Left forelimb (tissue), 1 donor: ENCODE results near the gene PANK3.
A peak's percentile ranks its signal among the peaks of the same experiment; 100 is the strongest.
"Not testable (repeated sequence)": the region's sequence is repeated elsewhere in the genome, so short reads cannot be mapped to it uniquely, and the experiment has no call there.

Experiments used
- DNase-seq: peaks from one replicate; pipeline ENCODE4 v3.0.0-alpha.2; 2018; ENCODE audit warnings: low spot score

Gene PANK3

DNA sequence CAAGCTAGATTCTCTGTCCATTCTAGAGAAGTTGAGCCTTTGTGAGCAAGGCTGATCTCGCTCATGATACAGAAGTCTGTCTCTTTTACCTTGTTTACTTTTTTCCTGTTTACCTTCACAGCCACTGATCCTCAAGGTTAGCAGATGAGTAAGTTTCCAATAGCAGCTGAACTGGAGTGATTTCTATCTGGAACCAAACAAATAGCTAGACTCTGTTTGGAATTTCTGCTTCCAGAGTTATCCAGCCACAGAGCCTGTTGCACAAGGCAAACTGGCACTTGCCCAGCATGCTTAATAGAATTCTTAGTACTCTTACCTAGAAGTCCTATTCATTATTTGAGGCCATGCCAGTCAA, 12.8 kb upstream of the PANK3 start:
- no peak for DNase-seq

GRCh38 chr5:168591302-168592013, 12.3 kb upstream of the PANK3 start:
- no peak for DNase-seq

GRCh38 chr5:168590666-168591065, 11.5 kb upstream of the PANK3 start:
- no peak for DNase-seq

DNA sequence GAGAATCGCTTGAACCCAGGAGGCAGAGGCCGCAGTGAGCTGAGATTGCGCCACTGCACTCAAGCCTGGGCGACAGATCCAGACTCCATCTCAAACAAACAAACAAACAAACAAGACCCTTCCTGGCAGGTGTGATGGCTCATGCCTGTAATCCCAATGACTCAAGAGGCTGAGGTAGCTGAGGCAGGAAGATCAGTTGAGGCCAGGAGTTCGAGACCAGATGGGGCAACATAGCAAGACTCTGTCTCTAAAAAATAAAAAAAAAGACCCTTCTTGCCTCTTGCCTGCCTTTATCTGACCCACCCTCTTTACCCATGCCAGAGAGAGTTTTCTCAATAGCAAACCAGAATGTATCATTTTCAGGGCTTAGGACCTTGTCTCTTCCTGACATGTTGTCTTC, 8.8 kb upstream of the PANK3 start:
- DNase-seq = no peak

DNA sequence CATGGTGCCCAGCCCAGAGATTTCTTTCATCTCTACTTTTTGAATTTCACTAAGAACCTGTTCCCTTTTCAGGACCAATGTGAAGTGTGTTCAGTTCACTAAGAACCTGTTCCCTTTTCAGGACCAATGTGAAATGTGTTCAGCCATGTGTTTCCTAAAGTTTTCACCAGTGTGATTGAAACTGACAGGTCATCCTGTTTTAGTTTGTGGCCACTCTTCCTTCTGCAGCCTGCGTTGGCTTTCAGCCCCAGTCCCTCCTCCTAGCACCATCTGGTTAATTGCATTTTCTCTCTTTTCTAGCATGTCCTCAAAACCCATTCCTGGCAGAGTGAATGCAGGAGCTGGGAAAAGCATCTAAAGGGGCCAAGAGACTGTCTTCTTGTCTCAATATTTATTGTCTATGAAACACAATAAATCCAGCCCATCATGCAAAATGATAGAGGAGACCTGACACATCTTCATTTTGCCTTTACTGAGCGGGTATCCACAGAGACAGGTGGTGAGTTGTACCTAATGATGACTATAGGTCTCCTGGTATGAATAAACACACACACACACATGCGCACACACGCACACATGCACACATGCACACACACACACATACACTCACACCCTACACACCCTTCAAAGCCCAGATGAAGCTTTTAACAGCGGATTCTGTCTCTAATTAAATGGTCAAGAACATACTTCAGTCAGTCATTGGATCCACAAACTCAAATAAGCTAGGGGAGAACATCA, 6.1 kb upstream of the PANK3 start:
- DNase-seq = no peak

DNA sequence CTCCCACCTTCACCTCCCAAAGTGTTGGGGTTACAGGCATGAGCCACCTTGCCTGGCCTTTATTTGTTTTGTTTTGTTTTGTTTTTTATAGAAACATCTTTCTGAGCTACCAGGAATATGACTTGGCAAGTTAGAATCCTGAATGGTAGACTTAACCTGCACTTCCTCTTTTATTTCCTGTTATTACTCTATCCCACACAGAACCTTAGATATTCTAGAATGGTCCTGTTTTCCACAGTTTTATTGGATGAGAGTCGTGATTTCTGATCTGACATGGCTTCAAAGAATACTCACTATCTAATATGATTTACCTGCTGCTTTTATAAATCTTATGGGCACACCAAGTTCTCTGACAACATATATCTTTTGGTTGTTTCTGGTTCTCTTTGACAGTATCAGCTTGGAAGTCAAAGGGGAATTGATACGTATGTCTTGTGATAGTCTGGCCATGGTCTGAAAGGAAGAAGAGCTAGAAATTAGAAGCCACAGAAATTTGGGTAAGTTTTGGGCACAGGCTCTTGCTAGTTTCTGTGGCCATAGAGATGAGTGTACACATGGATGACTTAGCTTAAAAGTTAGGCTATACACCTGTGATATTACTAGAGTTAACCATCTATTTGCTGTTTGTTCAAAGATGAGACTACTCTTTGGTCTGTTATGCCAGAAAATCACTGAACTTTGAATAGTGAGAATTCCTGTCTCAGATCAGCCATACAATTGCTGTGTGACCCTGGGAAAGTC, 4.7 kb upstream of the PANK3 start:
- DNase-seq = no peak

GRCh38 chr5:168580814-168581469, 1.8 kb upstream of the PANK3 start:
- DNase-seq = not testable (repeated sequence)

DNA sequence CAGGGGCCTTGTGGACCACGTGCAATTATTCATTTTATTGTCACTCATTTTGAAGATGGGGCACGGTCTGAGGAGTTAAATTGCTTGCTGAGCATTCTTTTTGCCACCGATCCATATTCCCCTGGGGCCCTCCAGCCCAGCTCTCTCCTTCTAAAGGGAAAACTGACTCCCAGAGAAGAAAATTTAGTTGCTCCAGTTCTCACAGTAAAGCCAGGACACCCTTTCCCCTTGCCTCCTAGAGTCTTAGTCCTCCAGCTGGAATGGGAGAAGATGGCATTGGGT, 1.0 kb upstream of the PANK3 start:
- DNase-seq = no peak

GRCh38 chr5:168579488-168580226, 489 bp upstream of the PANK3 start:
- DNase-seq = peak; percentile 99

- no peak for DNase-seq
Measured at GRCh38 chr5:168578006-168578405, 1.2 kb downstream of the PANK3 start.

- no peak for DNase-seq
Measured at GRCh38 chr5:168575391-168576372, 3.5 kb downstream of the PANK3 start.

DNA sequence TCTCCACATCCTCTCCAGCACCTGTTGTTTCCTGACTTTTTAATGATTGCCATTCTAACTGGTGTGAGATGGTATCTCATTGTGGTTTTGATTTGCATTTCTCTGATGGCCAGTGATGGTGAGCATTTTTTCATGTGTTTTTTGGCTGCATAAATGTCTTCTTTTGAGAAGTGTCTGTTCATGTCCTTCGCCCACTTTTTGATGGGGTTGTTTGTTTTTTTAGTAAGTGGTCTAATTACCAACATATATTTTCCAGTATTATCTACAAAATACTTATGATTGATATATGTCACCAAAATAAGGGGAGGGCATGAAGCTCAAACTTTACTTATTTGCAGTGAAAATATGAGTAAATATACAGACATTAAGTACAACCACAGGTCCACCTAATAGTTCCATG, 5.0 kb downstream of the PANK3 start:
- DNase-seq = not testable (repeated sequence)

- not testable (repeated sequence) for DNase-seq
Measured at GRCh38 chr5:168573663-168574062, 5.5 kb downstream of the PANK3 start.

DNA sequence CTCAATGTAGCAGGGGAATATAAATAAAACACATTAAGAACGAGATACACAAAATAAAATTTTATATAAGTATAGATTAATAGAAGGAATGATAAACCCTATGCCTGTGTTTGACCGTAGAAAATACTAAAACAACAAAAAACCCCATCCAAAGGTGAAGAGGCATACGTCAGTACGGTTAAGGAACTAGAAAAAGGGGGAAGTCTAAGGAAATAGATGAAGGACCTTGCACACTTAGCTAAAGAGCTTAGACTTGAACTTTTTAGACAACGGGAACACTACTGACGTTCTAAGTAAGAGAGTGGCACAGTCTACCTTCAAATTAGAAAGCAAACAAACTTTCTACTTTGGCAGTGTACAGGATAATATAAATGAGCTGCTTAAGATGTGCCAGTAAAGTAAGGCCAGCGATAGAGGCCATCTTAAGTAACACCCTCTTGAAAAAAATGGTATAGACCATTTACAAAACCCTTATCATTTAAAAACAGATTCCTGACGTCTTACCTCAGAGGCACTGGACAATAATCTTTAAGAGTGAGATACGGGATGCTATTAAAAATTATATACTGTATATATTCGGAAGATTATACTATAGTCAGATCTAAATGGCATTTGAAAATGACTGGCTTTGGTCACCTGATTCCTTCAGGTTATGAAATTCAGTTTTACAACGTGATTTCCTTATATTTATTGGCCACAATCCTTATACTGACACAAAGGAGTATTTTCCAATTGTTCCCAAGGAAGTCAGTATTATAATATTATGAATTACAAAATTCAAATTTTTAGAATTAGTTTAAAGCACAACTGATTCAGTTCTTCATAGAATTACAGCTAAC, 8.5 kb downstream of the PANK3 start:
- no peak for DNase-seq

DNA sequence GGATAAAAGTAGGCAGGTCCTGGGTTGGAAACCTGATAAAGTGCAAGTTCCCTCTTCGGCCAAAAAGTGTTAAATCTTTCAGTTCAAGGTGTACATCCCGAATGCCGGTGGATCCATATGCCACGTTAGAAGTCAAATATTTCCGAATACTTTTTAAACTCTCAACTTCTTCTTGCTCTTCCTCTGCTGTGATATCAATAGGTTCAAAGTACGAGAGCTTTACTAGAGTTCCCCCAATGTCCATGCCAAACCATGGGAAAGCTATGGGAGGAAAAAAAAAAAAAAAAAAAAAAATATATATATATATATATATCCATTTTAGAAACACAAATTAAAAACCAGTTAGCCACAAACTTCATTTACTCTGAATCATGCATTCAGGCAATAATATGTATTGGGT, 10.4 kb downstream of the PANK3 start:
- DNase-seq = no peak

GRCh38 chr5:168563959-168564358, 15.2 kb downstream of the PANK3 start:
- no peak for DNase-seq

DNA sequence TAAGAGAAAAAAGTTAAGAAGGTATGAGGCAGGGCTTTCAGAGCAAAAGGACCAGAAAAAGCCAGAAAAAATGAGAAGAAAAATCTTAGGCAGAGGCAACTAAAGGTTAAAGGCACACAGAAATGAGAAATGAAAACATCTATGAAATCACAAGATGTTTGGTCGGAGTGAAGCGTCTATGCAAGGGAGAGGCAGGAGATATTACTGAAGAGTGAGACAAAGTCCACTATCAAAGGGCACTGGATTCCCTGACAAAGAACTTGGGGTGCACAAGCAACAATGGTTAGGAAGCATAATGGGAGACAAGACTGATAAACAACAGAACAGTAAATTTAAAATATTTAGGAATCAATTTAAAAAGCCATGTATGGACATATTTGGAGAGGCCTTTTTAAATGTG, 16.9 kb downstream of the PANK3 start:
- no peak for DNase-seq

- DNase-seq = no peak
Measured at GRCh38 chr5:168557389-168557788, 21.8 kb downstream of the PANK3 start.

- DNase-seq = no peak
Measured at GRCh38 chr5:168553377-168554130, 25.6 kb downstream of the PANK3 start.
